ENCODE measurements around the gene ZNF219.

DNA sequence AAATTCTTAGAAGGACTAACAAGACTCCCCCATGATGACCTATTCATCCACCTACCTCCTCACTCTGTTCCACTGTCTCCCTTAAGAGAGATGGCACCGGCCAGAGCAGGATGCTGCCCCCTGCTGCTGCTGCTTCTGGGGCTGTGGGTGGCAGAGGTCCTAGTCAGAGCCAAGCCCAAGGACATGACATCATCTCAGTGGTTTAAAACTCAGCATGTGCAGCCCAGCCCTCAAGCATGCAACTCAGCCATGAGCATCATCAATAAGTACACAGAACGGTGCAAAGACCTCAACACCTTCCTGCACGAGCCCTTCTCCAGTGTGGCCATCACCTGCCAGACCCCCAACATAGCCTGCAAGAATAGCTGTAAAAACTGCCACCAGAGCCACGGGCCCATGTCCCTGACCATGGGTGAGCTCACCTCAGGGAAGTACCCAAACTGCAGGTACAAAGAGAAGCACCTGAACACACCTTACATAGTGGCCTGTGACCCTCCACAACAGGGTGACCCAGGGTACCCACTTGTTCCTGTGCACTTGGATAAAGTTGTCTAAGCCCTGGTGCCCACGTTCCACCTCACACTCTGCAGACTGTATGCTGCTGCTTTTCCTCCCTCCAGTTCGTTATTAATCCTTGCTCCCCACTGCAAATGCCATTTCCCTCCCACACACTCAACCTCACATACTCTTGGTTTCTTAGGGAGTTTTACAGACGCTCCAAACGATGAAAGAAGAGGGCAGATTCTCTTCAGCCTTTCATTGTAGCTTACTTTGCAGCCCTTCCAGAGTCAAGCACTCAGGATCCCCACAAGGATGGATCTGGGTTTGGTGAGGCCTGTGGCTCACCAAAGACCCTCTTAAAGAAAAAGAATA is 40.4 kb downstream of the ZNF219 start, which contains the start of gene RNASE8:
- no peak for TF ChIP-seq TEAD4 (CRISPR knock-in tag; IDR thresholded peaks at IDR 0.05)
- no peak for TF ChIP-seq FOXK1 (CRISPR knock-in tag; IDR thresholded peaks at IDR 0.05)
- TF ChIP-seq, protein P1, sequence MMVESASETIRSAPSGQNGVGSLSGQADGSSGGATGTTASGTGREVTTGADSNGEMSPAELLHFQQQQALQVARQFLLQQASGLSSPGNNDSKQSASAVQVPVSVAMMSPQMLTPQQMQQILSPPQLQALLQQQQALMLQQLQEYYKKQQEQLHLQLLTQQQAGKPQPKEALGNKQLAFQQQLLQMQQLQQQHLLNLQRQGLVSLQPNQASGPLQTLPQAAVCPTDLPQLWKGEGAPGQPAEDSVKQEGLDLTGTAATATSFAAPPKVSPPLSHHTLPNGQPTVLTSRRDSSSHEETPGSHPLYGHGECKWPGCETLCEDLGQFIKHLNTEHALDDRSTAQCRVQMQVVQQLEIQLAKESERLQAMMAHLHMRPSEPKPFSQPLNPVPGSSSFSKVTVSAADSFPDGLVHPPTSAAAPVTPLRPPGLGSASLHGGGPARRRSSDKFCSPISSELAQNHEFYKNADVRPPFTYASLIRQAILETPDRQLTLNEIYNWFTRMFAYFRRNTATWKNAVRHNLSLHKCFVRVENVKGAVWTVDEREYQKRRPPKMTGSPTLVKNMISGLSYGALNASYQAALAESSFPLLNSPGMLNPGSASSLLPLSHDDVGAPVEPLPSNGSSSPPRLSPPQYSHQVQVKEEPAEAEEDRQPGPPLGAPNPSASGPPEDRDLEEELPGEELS (CRISPR knock-in tag; IDR thresholded peaks at IDR 0.05) = no peak

All from WTC11 (cell line).